Peyer's patch (tissue), 4 donors: ENCODE results near the gene PPP3CB.

Experiments used
- POLR2A ChIP-seq, 2 donors: fragments of 450-650 bp; IDR thresholded peaks; one replicate each; pipeline ENCODE4 v1.5.1; 2017; ENCODE audit warnings: antibody characterized with exemption in 2 of 2, mild to moderate bottlenecking in 2 of 2, moderate library complexity in 2 of 2
- TF ChIP-seq, protein P1 (sequence below), 6 experiments: fragments of 450-650 bp in 4 of 6; fragments of 200-600 bp in 2 of 6; sonication (generic) in 1 of 6; IDR thresholded peaks; one replicate each; pipeline ENCODE4 v1.5.1; 2017 to 2019; ENCODE audit warnings: antibody characterized with exemption in 6 of 6, mild to moderate bottlenecking in 3 of 6, moderate library complexity in 1 of 6

DNA sequence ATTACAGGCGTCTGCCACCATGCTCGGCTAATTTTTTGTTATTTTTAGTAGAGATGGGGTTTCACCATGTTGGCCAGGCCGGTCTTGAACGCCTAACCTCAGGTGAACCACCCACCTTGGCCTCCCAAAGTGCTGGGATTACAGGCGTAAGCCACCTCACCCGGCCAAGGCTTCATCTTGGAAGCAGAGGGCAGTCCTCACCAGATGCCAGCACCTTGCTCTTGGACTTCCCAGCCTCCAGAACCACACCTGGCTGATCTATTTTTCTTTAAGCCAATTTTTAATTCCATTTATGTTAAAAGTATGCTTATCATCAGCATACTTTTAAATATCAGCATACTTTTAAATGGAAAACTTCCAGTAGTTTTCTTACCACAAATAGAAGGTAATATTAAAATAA is 94.2 kb downstream of the PPP3CB start:
- TF ChIP-seq, protein P1, sequence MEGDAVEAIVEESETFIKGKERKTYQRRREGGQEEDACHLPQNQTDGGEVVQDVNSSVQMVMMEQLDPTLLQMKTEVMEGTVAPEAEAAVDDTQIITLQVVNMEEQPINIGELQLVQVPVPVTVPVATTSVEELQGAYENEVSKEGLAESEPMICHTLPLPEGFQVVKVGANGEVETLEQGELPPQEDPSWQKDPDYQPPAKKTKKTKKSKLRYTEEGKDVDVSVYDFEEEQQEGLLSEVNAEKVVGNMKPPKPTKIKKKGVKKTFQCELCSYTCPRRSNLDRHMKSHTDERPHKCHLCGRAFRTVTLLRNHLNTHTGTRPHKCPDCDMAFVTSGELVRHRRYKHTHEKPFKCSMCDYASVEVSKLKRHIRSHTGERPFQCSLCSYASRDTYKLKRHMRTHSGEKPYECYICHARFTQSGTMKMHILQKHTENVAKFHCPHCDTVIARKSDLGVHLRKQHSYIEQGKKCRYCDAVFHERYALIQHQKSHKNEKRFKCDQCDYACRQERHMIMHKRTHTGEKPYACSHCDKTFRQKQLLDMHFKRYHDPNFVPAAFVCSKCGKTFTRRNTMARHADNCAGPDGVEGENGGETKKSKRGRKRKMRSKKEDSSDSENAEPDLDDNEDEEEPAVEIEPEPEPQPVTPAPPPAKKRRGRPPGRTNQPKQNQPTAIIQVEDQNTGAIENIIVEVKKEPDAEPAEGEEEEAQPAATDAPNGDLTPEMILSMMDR (IDR thresholded peaks at IDR 0.05), result no peak
- TF ChIP-seq POLR2A (IDR thresholded peaks at IDR 0.05), result no peak
